ENCODE measurements around the gene CRIP2.

DNA sequence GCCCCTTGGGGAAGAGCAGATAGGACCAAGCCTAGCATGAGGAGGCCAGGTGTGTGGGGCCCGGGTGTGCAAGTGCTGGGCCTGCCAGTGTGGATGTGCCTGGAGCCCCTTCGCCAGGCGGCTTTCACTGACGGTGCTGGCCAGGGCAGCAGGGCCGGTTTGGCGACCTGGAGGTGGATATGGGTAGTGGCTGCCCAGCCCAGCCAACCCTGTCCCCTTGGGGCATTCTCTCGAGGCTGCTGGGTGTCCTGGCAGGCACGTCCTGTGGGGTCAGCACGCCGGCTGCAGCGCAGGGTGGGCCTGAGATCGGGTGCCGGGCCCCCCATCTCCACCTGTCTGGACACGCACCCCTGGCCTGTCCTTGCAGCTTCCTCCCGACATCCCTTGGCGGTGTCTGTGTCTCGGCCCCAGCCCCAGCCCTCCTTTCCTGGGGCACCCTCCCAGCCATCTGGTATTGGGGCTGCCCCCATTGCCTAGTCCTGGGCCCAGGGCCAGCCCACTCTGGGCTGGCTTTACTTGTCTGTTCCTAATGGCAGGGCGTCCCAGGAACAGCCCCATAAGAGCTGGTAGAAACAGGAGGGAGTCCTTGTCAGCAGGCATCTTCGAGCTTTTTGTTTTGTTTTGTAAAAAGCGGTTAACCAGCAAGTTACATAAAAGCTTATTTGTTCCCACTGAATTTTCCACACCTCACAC, 7.2 kb upstream of the CRIP2 start:
- TF ChIP-seq EP300 (conservative IDR thresholded peaks at IDR 0.05; ENCODE audit: poor library complexity, severe bottlenecking) = no peak
- TF ChIP-seq, protein P1, sequence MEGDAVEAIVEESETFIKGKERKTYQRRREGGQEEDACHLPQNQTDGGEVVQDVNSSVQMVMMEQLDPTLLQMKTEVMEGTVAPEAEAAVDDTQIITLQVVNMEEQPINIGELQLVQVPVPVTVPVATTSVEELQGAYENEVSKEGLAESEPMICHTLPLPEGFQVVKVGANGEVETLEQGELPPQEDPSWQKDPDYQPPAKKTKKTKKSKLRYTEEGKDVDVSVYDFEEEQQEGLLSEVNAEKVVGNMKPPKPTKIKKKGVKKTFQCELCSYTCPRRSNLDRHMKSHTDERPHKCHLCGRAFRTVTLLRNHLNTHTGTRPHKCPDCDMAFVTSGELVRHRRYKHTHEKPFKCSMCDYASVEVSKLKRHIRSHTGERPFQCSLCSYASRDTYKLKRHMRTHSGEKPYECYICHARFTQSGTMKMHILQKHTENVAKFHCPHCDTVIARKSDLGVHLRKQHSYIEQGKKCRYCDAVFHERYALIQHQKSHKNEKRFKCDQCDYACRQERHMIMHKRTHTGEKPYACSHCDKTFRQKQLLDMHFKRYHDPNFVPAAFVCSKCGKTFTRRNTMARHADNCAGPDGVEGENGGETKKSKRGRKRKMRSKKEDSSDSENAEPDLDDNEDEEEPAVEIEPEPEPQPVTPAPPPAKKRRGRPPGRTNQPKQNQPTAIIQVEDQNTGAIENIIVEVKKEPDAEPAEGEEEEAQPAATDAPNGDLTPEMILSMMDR (IDR thresholded peaks at IDR 0.05; ENCODE audit: poor library complexity, severe bottlenecking) = no peak

All from neural cell (in vitro differentiated cells).